Prostate gland (tissue), 2 donors: Measurements from ENCODE around the gene LARGE1. TPM values are rescaled to one million over a fixed set of nuclear protein-coding genes. Genes with fewer than 3 reads are reported as not detected.

ENCODE experiments used
- DNase-seq: peaks from one replicate; pipeline ENCODE4 v3.0.0-alpha.2; 2019; ENCODE audit warnings: low spot score
- H3K27ac ChIP-seq, 2 donors: fragments of 200-600 bp; sonication (generic); 2 replicates each; pipeline ENCODE4 v1.5.1; 2017 to 2019
- H3K27me3 ChIP-seq: fragments of 200-600 bp; sonication (generic); replicated peaks from 2 replicates; pipeline ENCODE4 v1.5.1; 2019; ENCODE audit not compliant: insufficient read depth
- H3K36me3 ChIP-seq, 2 donors: fragments of 200-600 bp; sonication (generic); 1 replicate in 1 of 2; 2 replicates in 1 of 2; pipeline versions ENCODE4 v1.5.1 to v1.8.1; 2017 to 2019
- H3K4me1 ChIP-seq: fragments of 200-600 bp; sonication (generic); replicated peaks from 2 replicates; pipeline ENCODE4 v1.5.1; 2019
- H3K4me3 ChIP-seq, 2 donors: fragments of 200-600 bp; sonication (generic); 2 replicates each; pipeline ENCODE4 v1.5.1; 2017 to 2019
- H3K9me3 ChIP-seq: fragments of 200-600 bp; sonication (generic); 2 replicates; pipeline ENCODE4 v1.5.1; 2017
- CTCF ChIP-seq, 4 experiments: fragments of 200-600 bp in 2 of 4; fragments of 450-650 bp in 2 of 4; sonication (generic) in 2 of 4; IDR thresholded peaks; 1 replicate in 3 of 4; 2 replicates in 1 of 4; pipeline ENCODE4 v1.5.1; 2016 to 2019; ENCODE audit warnings: antibody characterized with exemption in 4 of 4, mild to moderate bottlenecking in 2 of 4, moderate library complexity in 2 of 4
- POLR2A ChIP-seq: fragments of 450-650 bp; IDR thresholded peaks from one replicate; pipeline ENCODE4 v1.6.1; 2016; ENCODE audit warnings: antibody characterized with exemption, mild to moderate bottlenecking
- POLR2AphosphoS5 ChIP-seq: sonication (generic); formaldehyde crosslinking; IDR thresholded peaks from one replicate; pipeline ENCODE4 v1.6.1; 2017; ENCODE audit warnings: antibody characterized with exemption
- WGBS: methylation state at CpG from one replicate; pipeline ENCODE4 v1.1.5; 2018; 5-methylcytosine and 5-hydroxymethylcytosine counted together
- intact Hi-C: fragments of 100-400 bp; cut with DNase I; formaldehyde crosslinking; loops from one replicate; pipeline ENCODE4 v1.14.2; 2022
- total RNA-seq, 2 donors: library from RNA; depleted of rRNA; stranded (reverse); fragments of >200 nt; gene quantifications; one replicate each; pipeline ENCODE4 v1.1.0, GENCODE V29; 2016

Gene LARGE1
- total RNA-seq, 2 donors from 2014 or later, result 18.6 to 37.4 TPM

GRCh38 chr22:33537059-33537458 lies 383.2 kb downstream of the LARGE1 start:
- no peak overlapping the region for H3K27ac ChIP-seq
- H3K4me1 ChIP-seq, result no peaks in the 10 kb centered on the region

GRCh38 chr22:33535937-33536875 lies 384.1 kb downstream of the LARGE1 start:
- Histone ChIP-seq H3K9me3 (no peaks in the 10 kb centered on the region), H3K27ac (no peak overlapping the region), H3K4me3 (no peak overlapping the region), H3K27me3 (no peaks in the 10 kb centered on the region), H3K4me1 (no peaks in the 10 kb centered on the region), H3K36me3 (no peaks in the 10 kb centered on the region)
- TF ChIP-seq POLR2A (no peak), CTCF (IDR thresholded peaks at IDR 0.05) (no peak)
- 64% methylated on average over 15 of the region's 15 CpGs for WGBS
- intact Hi-C loops, result no loop called here
- DNase-seq, result no peak

More at GRCh38 chr22:33537059-33537458, 383.2 kb downstream of the LARGE1 start:
- Histone ChIP-seq H3K36me3 (no peaks in the 10 kb centered on the region), H3K27me3 (no peaks in the 10 kb centered on the region), H3K4me3 (no peak overlapping the region), H3K9me3 (no peaks in the 10 kb centered on the region)
- TF ChIP-seq CTCF (IDR thresholded peaks at IDR 0.05), result no peak
- TF ChIP-seq POLR2A, result no peak
- no peak for TF ChIP-seq POLR2AphosphoS5
- no peak for DNase-seq
- intact Hi-C loops, result no loop called here
- WGBS, result 76% methylated on average over 9 of the region's 9 CpGs

- no peaks in the 10 kb centered on the region for H3K27me3 ChIP-seq
- DNase-seq, result no peak
These were observed 390.7 kb downstream of the LARGE1 start for GRCh38 chr22:33529424-33530113.

GRCh38 chr22:33528183-33528582 lies 392.1 kb downstream of the LARGE1 start:
- no peak for DNase-seq
- no peaks in the 10 kb centered on the region for H3K27me3 ChIP-seq
- intact Hi-C loops, result loop anchor here (10.0 kb wide), 2 partner anchors 267 to 587 kb away; no protein-coding TSS in a partner anchor
- TF ChIP-seq CTCF (IDR thresholded peaks at IDR 0.05), result no peak
- no peak for TF ChIP-seq POLR2AphosphoS5
- no peak for TF ChIP-seq POLR2A
- H3K27ac ChIP-seq, result no peak overlapping the region
- no peaks in the 10 kb centered on the region for H3K9me3 ChIP-seq
- H3K4me3 ChIP-seq, result no peak overlapping the region
- H3K4me1 ChIP-seq, result no peaks in the 10 kb centered on the region
- 95% methylated on average over 3 of the region's 3 CpGs for WGBS
- no peaks in the 10 kb centered on the region for H3K36me3 ChIP-seq

More at GRCh38 chr22:33529424-33530113, 390.7 kb downstream of the LARGE1 start:
- intact Hi-C loops, result loop anchor here (10.0 kb wide), 2 partner anchors 265 to 585 kb away; no protein-coding TSS in a partner anchor
- Histone ChIP-seq H3K27ac (no peak overlapping the region), H3K36me3 (no peaks in the 10 kb centered on the region), H3K4me3 (no peak overlapping the region), H3K4me1 (no peaks in the 10 kb centered on the region), H3K9me3 (no peaks in the 10 kb centered on the region)
- WGBS, result 43% methylated on average over 9 of the region's 9 CpGs
- TF ChIP-seq POLR2AphosphoS5 (no peak), CTCF (IDR thresholded peaks at IDR 0.05) (no peak), POLR2A (no peak)
